Fibroblast of pulmonary artery (primary cell): Measurements from ENCODE around the gene RAPGEF6.

ENCODE experiments used
- DNase-seq: peaks from one replicate; pipeline ENCODE4 v3.0.0-alpha.2; 2010; ENCODE audit warnings: low read depth
- H3K4me3 ChIP-seq: replicated peaks from 2 replicates; pipeline ENCODE4 v1.5.1; 2011; ENCODE audit warnings: low read depth, mild to moderate bottlenecking, control low read depth, low read length, moderate library complexity
- CTCF ChIP-seq: IDR thresholded peaks from 2 replicates; pipeline ENCODE4 v1.5.1; 2011; ENCODE audit warnings: mild to moderate bottlenecking, control low read depth, low read length, inconsistent platforms; ENCODE audit errors: missing control alignments

The RAPGEF6 gene

GRCh38 chr5:131659290-131659689 lies 24.3 kb upstream of the RAPGEF6 start:
- TF ChIP-seq CTCF: no peak
- no peak for DNase-seq
- no peak overlapping the region for H3K4me3 ChIP-seq

- no peak for TF ChIP-seq CTCF
- no peak overlapping the region for H3K4me3 ChIP-seq
- DNase-seq: no peak
These were observed 19.7 kb upstream of the RAPGEF6 start for GRCh38 chr5:131654776-131655175.

- H3K4me3 ChIP-seq: no peak overlapping the region
- no peak for TF ChIP-seq CTCF
- DNase-seq: no peak
These were observed 19.3 kb upstream of the RAPGEF6 start for GRCh38 chr5:131654309-131654708.

GRCh38 chr5:131649161-131649560 lies 14.1 kb upstream of the RAPGEF6 start:
- DNase-seq: no peak
- no peak for TF ChIP-seq CTCF
- no peak overlapping the region for H3K4me3 ChIP-seq

- DNase-seq: no peak
- H3K4me3 ChIP-seq: no peak overlapping the region
- no peak for TF ChIP-seq CTCF
These were observed 12.2 kb upstream of the RAPGEF6 start for GRCh38 chr5:131647048-131647769.

GRCh38 chr5:131644822-131645221 lies 9.8 kb upstream of the RAPGEF6 start:
- DNase-seq: no peak
- H3K4me3 ChIP-seq: no peak overlapping the region
- no peak for TF ChIP-seq CTCF

- no peak for TF ChIP-seq CTCF
- no peak overlapping the region for H3K4me3 ChIP-seq
- DNase-seq: no peak
These were observed 9.3 kb upstream of the RAPGEF6 start for GRCh38 chr5:131644370-131644769.
